HEK293 (cell line): Measurements from ENCODE around the gene MAML3.

Experiments used
- CTCF ChIA-PET: fragments of 350-600 bp; formaldehyde crosslinking; extraction: SDS; loops from one replicate; lab custom pipeline; 2021; ENCODE audit warnings: antibody characterized with exemption; lab: Yijun Ruan, JAX
- POLR2A ChIA-PET: fragments of 300-600 bp; formaldehyde crosslinking; extraction: SDS; loops from one replicate; lab custom pipeline; 2020; ENCODE audit warnings: antibody characterized with exemption, inconsistent platforms; lab: Yijun Ruan, JAX
- H3K27ac ChIP-seq: fragments of 200-500 bp; sonication (Bioruptor generic); 2 replicates; pipeline ENCODE4 v1.5.1; 2014; ENCODE audit warnings: low read depth, low read length, control low read depth, inconsistent platforms; ENCODE audit errors: extremely low read depth
- H3K36me3 ChIP-seq, 2 experiments: fragments of 200-500 bp in 1 of 2; sonication (Bioruptor generic) in 1 of 2; 1 replicate in 1 of 2; 2 replicates in 1 of 2; pipeline ENCODE4 v1.5.1; 2014 to 2017; ENCODE audit warnings: inconsistent platforms in 2 of 2, low read length in 2 of 2; ENCODE audit not compliant: control insufficient read depth in 2 of 2, insufficient read depth in 1 of 2
- H3K4me1 ChIP-seq: fragments of 200-500 bp; sonication (Bioruptor generic); 2 replicates; pipeline ENCODE4 v1.5.1; 2014; ENCODE audit warnings: mild to moderate bottlenecking, low read length, inconsistent platforms; ENCODE audit not compliant: control insufficient read depth, insufficient read depth
- H3K4me3 ChIP-seq: 2 replicates; pipeline ENCODE4 v1.5.1; 2011; ENCODE audit warnings: low read depth, mild to moderate bottlenecking, control low read depth, low read length, moderate library complexity
- H3K9me3 ChIP-seq: fragments of 200-500 bp; sonication (Bioruptor generic); 2 replicates; pipeline ENCODE4 v1.5.1; 2014; ENCODE audit warnings: low read depth, low read length, inconsistent platforms; ENCODE audit not compliant: control insufficient read depth, insufficient read depth
- HOXC10 ChIP-seq: sonication (generic); formaldehyde crosslinking; IDR thresholded peaks from 2 replicates; pipeline ENCODE4 v1.8.1; 2023; ENCODE audit warnings: mild to moderate bottlenecking, missing genetic modification reagents
- OVOL3 ChIP-seq: fragments of 450-650 bp; formaldehyde crosslinking; IDR thresholded peaks from 2 replicates; pipeline ENCODE4 v1.5.1; 2016; ENCODE audit warnings: missing biosample characterization, missing genetic modification characterization
- ZEB2 ChIP-seq: fragments of 450-650 bp; formaldehyde crosslinking; IDR thresholded peaks from 2 replicates; pipeline ENCODE4 v1.5.1; 2016; ENCODE audit warnings: missing biosample characterization, missing genetic modification characterization
- ZNF157 ChIP-seq: fragments of 450-650 bp; formaldehyde crosslinking; IDR thresholded peaks from 2 replicates; pipeline ENCODE4 v1.5.1; 2016; ENCODE audit warnings: missing biosample characterization, missing genetic modification characterization
- ZNF174 ChIP-seq: fragments of 450-650 bp; formaldehyde crosslinking; IDR thresholded peaks from 2 replicates; pipeline ENCODE4 v1.5.0; 2017; ENCODE audit warnings: missing biosample characterization, mild to moderate bottlenecking, missing genetic modification characterization
- ZNF221 ChIP-seq: fragments of 450-650 bp; formaldehyde crosslinking; IDR thresholded peaks from 2 replicates; pipeline ENCODE4 v1.5.1; 2017; ENCODE audit warnings: missing biosample characterization, missing genetic modification characterization, borderline replicate concordance
- ZNF366 ChIP-seq: fragments of 450-650 bp; formaldehyde crosslinking; conservative IDR thresholded peaks from 2 replicates; pipeline ENCODE4 v1.5.1; 2016; ENCODE audit warnings: missing biosample characterization, missing genetic modification characterization
- ZNF529 ChIP-seq: fragments of 450-650 bp; formaldehyde crosslinking; IDR thresholded peaks from 2 replicates; pipeline ENCODE4 v1.5.1; 2017; ENCODE audit warnings: missing genetic modification characterization, missing biosample characterization; ENCODE audit not compliant: insufficient replicate concordance
- ZNF561 ChIP-seq: fragments of 450-650 bp; IDR thresholded peaks from 2 replicates; pipeline ENCODE4 v1.5.1; 2018; ENCODE audit warnings: missing biosample characterization, missing genetic modification characterization, borderline replicate concordance
- ZNF610 ChIP-seq: fragments of 450-650 bp; formaldehyde crosslinking; IDR thresholded peaks from 2 replicates; pipeline ENCODE4 v1.5.1; 2016; ENCODE audit warnings: missing biosample characterization, missing genetic modification characterization, borderline replicate concordance
- TF ChIP-seq, protein P1 (sequence below): fragments of 450-650 bp; formaldehyde crosslinking; conservative IDR thresholded peaks from 2 replicates; pipeline ENCODE4 v1.5.1; 2016; ENCODE audit warnings: low read depth, missing biosample characterization, missing genetic modification characterization
- TF ChIP-seq, protein P2 (sequence below): fragments of 450-650 bp; formaldehyde crosslinking; IDR thresholded peaks from 2 replicates; pipeline ENCODE4 v1.5.1; 2017; ENCODE audit warnings: missing biosample characterization, mild to moderate bottlenecking, missing genetic modification characterization, moderate library complexity
- TF ChIP-seq, protein P3 (sequence below): fragments of 450-650 bp; formaldehyde crosslinking; IDR thresholded peaks from 2 replicates; pipeline ENCODE4 v1.5.1; 2016; ENCODE audit warnings: missing biosample characterization, missing genetic modification characterization
- TF ChIP-seq, protein P4 (sequence below): fragments of 450-650 bp; formaldehyde crosslinking; conservative IDR thresholded peaks from 2 replicates; pipeline ENCODE4 v1.5.1; 2016; ENCODE audit warnings: low read depth, missing biosample characterization, missing genetic modification characterization

Gene MAML3

DNA sequence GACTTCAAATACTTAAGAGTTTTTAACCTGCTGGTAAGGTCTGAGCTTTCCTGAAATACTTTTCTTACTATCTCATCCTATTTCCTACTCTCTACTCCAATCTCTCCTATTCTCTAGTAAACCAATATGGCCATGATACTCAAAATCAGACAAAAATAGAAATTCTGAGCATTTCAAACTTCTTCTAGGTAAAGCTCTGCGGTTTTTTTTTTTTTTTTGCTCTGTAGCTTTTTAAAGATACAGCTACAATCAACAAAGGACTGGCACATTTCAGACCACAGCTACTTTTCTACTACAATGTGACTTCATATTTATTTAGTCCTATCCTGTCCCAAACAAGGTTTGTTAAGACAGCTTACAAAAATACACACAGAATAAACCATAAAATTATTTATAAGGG is 31.1 kb downstream of the MAML3 start (continued):
- TF ChIP-seq ZNF610 (tag by site-specific recombination) = no peak
- TF ChIP-seq, protein P1, sequence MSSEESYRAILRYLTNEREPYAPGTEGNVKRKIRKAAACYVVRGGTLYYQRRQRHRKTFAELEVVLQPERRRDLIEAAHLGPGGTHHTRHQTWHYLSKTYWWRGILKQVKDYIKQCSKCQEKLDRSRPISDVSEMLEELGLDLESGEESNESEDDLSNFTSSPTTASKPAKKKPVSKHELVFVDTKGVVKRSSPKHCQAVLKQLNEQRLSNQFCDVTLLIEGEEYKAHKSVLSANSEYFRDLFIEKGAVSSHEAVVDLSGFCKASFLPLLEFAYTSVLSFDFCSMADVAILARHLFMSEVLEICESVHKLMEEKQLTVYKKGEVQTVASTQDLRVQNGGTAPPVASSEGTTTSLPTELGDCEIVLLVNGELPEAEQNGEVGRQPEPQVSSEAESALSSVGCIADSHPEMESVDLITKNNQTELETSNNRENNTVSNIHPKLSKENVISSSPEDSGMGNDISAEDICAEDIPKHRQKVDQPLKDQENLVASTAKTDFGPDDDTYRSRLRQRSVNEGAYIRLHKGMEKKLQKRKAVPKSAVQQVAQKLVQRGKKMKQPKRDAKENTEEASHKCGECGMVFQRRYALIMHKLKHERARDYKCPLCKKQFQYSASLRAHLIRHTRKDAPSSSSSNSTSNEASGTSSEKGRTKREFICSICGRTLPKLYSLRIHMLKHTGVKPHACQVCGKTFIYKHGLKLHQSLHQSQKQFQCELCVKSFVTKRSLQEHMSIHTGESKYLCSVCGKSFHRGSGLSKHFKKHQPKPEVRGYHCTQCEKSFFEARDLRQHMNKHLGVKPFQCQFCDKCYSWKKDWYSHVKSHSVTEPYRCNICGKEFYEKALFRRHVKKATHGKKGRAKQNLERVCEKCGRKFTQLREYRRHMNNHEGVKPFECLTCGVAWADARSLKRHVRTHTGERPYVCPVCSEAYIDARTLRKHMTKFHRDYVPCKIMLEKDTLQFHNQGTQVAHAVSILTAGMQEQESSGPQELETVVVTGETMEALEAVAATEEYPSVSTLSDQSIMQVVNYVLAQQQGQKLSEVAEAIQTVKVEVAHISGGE = no peak
- TF ChIP-seq ZNF561 (tag by site-specific recombination) = no peak
- TF ChIP-seq ZNF221 (tag by site-specific recombination) = no peak
- no peak for TF ChIP-seq ZNF366
- no peak for TF ChIP-seq ZNF529 (tag by site-specific recombination)
- TF ChIP-seq, protein P2, sequence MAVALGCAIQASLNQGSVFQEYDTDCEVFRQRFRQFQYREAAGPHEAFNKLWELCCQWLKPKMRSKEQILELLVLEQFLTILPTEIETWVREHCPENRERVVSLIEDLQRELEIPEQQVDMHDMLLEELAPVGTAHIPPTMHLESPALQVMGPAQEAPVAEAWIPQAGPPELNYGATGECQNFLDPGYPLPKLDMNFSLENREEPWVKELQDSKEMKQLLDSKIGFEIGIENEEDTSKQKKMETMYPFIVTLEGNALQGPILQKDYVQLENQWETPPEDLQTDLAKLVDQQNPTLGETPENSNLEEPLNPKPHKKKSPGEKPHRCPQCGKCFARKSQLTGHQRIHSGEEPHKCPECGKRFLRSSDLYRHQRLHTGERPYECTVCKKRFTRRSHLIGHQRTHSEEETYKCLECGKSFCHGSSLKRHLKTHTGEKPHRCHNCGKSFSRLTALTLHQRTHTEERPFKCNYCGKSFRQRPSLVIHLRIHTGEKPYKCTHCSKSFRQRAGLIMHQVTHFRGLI (tag by site-specific recombination) = no peak
- no peak for TF ChIP-seq ZEB2 (tag by site-specific recombination)
- TF ChIP-seq, protein P3, sequence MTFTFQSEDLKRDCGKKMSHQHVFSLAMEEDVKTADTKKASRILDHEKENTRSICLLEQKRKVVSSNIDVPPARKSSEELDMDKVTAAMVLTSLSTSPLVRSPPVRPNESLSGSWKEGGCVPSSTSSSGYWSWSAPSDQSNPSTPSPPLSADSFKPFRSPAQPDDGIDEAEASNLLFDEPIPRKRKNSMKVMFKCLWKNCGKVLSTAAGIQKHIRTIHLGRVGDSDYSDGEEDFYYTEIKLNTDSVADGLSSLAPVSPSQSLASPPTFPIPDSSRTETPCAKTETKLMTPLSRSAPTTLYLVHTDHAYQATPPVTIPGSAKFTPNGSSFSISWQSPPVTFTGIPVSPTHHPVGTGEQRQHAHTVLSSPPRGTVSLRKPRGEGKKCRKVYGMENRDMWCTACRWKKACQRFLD (tag by site-specific recombination) = no peak

DNA sequence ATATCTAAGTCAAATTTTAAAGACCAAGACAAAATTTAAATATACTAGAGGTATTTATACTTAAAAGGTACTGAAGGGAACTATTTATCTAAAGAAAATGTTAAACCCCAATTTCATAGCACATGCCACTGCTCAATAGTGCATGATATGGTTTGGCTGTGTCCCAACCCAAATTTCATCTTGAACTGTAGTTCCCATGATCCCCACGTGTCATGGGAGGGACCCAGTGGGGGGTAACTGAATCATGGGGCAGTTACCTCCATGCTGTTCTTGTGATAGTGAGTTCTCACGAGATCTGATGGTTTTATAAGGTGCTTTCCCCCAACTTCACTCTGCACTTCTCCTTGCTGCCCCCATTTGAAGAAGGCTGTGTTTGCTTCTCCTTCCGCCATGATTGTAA is 32.3 kb downstream of the MAML3 start:
- CTCF ChIA-PET = no interaction called here

More for the DNA sequence above, 32.3 kb downstream of the MAML3 start:
- no peak for TF ChIP-seq ZNF610 (tag by site-specific recombination)
- TF ChIP-seq ZNF174 (tag by site-specific recombination) = no peak
- no peak for TF ChIP-seq ZNF157
- no peak for TF ChIP-seq HOXC10 (CRISPR knock-in tag)
- no peak for TF ChIP-seq OVOL3 (tag by site-specific recombination)
- TF ChIP-seq, protein P4, sequence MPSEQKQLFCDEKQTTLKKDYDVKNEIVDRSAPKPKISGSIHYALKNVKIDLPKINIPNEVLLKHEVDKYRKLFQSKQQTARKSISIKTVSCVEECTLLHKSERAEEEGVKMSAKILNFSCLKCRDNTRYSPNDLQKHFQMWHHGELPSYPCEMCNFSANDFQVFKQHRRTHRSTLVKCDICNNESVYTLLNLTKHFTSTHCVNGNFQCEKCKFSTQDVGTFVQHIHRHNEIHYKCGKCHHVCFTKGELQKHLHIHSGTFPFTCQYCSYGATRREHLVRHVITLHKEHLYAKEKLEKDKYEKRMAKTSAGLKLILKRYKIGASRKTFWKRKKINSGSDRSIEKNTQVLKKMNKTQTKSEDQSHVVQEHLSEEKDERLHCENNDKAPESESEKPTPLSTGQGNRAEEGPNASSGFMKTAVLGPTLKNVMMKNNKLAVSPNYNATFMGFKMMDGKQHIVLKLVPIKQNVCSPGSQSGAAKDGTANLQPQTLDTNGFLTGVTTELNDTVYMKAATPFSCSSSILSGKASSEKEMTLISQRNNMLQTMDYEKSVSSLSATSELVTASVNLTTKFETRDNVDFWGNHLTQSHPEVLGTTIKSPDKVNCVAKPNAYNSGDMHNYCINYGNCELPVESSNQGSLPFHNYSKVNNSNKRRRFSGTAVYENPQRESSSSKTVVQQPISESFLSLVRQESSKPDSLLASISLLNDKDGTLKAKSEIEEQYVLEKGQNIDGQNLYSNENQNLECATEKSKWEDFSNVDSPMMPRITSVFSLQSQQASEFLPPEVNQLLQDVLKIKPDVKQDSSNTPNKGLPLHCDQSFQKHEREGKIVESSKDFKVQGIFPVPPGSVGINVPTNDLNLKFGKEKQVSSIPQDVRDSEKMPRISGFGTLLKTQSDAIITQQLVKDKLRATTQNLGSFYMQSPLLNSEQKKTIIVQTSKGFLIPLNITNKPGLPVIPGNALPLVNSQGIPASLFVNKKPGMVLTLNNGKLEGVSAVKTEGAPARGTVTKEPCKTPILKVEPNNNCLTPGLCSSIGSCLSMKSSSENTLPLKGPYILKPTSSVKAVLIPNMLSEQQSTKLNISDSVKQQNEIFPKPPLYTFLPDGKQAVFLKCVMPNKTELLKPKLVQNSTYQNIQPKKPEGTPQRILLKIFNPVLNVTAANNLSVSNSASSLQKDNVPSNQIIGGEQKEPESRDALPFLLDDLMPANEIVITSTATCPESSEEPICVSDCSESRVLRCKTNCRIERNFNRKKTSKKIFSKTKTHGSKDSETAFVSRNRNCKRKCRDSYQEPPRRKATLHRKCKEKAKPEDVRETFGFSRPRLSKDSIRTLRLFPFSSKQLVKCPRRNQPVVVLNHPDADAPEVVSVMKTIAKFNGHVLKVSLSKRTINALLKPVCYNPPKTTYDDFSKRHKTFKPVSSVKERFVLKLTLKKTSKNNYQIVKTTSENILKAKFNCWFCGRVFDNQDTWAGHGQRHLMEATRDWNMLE (tag by site-specific recombination) = no peak
- Histone ChIP-seq H3K27ac (no peak overlapping the region), H3K4me1 (0 out of 2 replicates have a peak, but pooled peaks cover 2% of the 10 kb centered on the region), H3K9me3 (no peaks in the 10 kb centered on the region), H3K4me3 (no peak overlapping the region), H3K36me3 (no peaks in the 10 kb centered on the region)
- POLR2A ChIA-PET = no interaction called here
